GM06990 (cell line): Measurements from ENCODE around the gene MEI4.
"Not testable (repeated sequence)": the region's sequence is repeated elsewhere in the genome, so short reads cannot be mapped to it uniquely, and the experiment has no call there.

Experiments
- DNase-seq: peaks from one replicate; pipeline ENCODE4 v3.0.0-alpha.2; 2011; ENCODE audit not compliant: insufficient read length; ENCODE audit errors: extremely low read depth
- H3K27me3 ChIP-seq: replicated peaks from 2 replicates; pipeline ENCODE4 v1.6.0; 2011; ENCODE audit warnings: low read length; ENCODE audit not compliant: control insufficient read depth, insufficient read depth
- H3K36me3 ChIP-seq: 2 replicates; pipeline ENCODE4 v1.5.1; 2011; ENCODE audit warnings: low read length; ENCODE audit not compliant: control insufficient read depth, insufficient read depth
- H3K4me3 ChIP-seq: replicated peaks from 2 replicates; pipeline ENCODE4 v1.5.1; 2011; ENCODE audit warnings: low read depth, mild to moderate bottlenecking, control low read depth, low read length
- TF ChIP-seq, protein P1 (sequence below): IDR thresholded peaks from 2 replicates; pipeline ENCODE4 v1.5.1; 2011; ENCODE audit warnings: low read length, control low read depth, mild to moderate bottlenecking, inconsistent platforms; ENCODE audit not compliant: insufficient read depth, poor library complexity, severe bottlenecking

Gene MEI4

DNA sequence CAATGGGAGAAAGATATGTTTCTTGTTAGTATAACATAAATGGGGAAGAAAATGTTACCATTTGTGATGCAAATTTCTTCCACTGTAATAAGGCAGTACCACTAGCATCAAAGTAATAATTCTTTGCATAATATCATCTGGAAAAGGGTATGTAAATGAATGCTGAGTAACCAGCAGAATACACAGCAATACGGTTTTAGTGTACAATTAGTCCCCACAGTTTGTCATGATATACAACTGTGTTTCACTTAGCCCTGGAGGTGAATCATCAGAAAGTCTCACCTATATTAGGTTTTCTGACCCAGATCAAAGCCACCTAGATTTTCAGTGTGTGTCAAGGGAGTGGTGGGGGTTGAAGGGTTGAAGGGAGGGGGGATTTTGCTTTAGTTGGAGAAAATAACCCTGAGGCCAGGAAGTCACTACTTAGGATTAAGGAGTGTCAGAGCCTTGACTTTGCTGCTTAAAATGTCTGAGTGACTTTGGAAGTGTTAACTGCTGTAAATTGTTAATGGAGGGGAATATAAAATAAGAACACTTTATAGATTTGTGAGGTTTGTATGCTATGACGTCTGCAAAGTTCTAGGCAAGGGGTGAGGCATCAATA is 8.6 kb upstream of the MEI4 start:
- Histone ChIP-seq H3K4me3 (no peak overlapping the region), H3K36me3 (no peaks in the 10 kb centered on the region), H3K27me3 (no peaks in the 10 kb centered on the region)
- DNase-seq: no peak
- TF ChIP-seq, protein P1, sequence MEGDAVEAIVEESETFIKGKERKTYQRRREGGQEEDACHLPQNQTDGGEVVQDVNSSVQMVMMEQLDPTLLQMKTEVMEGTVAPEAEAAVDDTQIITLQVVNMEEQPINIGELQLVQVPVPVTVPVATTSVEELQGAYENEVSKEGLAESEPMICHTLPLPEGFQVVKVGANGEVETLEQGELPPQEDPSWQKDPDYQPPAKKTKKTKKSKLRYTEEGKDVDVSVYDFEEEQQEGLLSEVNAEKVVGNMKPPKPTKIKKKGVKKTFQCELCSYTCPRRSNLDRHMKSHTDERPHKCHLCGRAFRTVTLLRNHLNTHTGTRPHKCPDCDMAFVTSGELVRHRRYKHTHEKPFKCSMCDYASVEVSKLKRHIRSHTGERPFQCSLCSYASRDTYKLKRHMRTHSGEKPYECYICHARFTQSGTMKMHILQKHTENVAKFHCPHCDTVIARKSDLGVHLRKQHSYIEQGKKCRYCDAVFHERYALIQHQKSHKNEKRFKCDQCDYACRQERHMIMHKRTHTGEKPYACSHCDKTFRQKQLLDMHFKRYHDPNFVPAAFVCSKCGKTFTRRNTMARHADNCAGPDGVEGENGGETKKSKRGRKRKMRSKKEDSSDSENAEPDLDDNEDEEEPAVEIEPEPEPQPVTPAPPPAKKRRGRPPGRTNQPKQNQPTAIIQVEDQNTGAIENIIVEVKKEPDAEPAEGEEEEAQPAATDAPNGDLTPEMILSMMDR: no peak

- no peak for DNase-seq
- H3K4me3 ChIP-seq: no peak overlapping the region
- no peaks in the 10 kb centered on the region for H3K36me3 ChIP-seq
- TF ChIP-seq, protein P1: no peak
- no peaks in the 10 kb centered on the region for H3K27me3 ChIP-seq
Measured at GRCh38 chr6:77650098-77650663, 2.7 kb upstream of the MEI4 start.

DNA sequence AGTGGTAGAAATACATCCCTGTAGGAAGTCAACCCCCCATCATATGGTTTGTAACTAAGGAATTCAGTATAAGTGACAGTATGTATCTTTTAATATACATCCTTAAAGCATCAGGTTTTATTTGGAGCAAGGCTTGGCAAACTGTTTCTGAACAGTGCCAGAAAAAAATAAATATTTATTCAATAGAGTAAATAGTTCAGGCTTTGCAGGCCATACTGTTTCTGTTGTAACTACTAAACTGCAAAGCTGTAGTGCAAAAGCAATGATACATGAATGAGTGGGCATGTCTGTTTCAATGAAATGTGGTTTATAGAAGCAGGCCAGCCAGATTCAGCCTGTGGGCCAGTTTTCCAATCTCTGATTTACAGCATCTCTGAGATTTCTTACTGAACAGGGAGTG is 977 bp downstream of the MEI4 start:
- no peak for DNase-seq
- no peaks in the 10 kb centered on the region for H3K27me3 ChIP-seq
- TF ChIP-seq, protein P1: no peak
- H3K36me3 ChIP-seq: no peaks in the 10 kb centered on the region
- no peak overlapping the region for H3K4me3 ChIP-seq

DNA sequence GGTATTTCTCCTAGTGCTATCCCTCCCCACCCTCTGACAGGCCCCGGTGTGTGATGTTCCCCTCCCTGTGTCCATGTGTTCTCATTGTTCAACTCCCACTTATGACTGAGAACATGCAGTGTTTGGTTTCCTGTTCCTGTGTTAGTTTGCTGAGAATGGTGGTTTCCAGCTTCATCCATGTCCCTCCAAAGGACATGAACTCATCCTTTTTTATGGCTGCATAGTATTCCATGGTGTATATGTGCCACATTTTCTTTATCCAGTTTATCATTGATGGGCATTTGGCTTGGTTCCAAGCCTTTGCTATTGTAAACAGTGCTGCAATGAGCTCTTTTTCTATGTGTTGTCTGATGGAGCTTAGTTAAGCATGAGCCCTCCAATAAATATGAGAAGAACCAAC is 2.2 kb downstream of the MEI4 start:
- not testable (repeated sequence) for DNase-seq

GRCh38 chr6:77656999-77657764 is 4.3 kb downstream of the MEI4 start:
- TF ChIP-seq, protein P1: no peak
- H3K4me3 ChIP-seq: no peak overlapping the region
- no peaks in the 10 kb centered on the region for H3K36me3 ChIP-seq
- no peaks in the 10 kb centered on the region for H3K27me3 ChIP-seq
- no peak for DNase-seq

More for the DNA sequence above, 2.2 kb downstream of the MEI4 start:
- H3K4me3 ChIP-seq, H3K36me3 ChIP-seq, H3K27me3 ChIP-seq: not testable (repeated sequence)

DNA sequence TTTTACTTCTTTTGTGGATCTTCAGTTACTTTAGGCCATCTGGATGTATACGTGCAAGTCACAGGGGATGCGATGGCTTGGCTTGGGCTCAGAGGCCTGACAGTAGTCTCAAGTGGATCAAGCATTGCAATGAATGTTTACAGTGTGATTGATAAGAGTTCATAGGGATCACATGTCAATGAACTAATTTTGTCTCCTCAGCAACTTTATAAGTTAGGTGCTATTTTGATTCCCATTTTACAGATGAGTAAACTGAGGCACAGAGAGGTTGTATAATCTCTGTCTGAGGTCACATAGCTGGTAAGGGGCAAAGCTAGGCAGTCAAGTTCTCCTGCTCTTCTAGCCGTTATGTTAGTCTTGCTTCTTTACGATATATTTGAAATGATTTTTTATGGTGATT is 13.5 kb downstream of the MEI4 start:
- Histone ChIP-seq H3K27me3 (no peaks in the 10 kb centered on the region), H3K4me3 (no peak overlapping the region), H3K36me3 (no peaks in the 10 kb centered on the region)
- TF ChIP-seq, protein P1: no peak
- DNase-seq: no peak
